Subcutaneous adipose tissue (tissue), 4 donors: ENCODE measurements around the gene PAX3. TPM values are rescaled to one million over a fixed set of nuclear protein-coding genes. Genes with fewer than 3 reads are reported as not detected.

Source experiments
- CTCF ChIP-seq: fragments of 450-650 bp; IDR thresholded peaks from one replicate; pipeline ENCODE4 v1.5.1; 2016; ENCODE audit warnings: low read depth, mild to moderate bottlenecking, control low read depth, antibody characterized with exemption, moderate library complexity
- total RNA-seq, 4 donors: library from RNA; depleted of rRNA; stranded (reverse); fragments of >200 nt; gene quantifications; one replicate each; pipeline ENCODE4 v1.1.0, GENCODE V29; 2016

PAX3 gene
- under 1 TPM in 1 of 4 donors, not detected in 3; 0.51 TPM for total RNA-seq

GRCh38 chr2:222298311-222299150 lies at the start of gene PAX3:
Gene PAX3, minus strand, starts transcription at chr2:222298998. Its CDS starts 383 bp downstream, at chr2:222298615.
- TF ChIP-seq CTCF: no peak

GRCh38 chr2:222341331-222341730 lies 42.5 kb upstream of the PAX3 start:
- TF ChIP-seq CTCF: no peak

- no peak for TF ChIP-seq CTCF
Observed at GRCh38 chr2:222338374-222338773, 39.6 kb upstream of the PAX3 start.

GRCh38 chr2:222336931-222337330 lies 38.1 kb upstream of the PAX3 start:
- no peak for TF ChIP-seq CTCF

GRCh38 chr2:222336442-222336841 lies 37.6 kb upstream of the PAX3 start:
- no peak for TF ChIP-seq CTCF

GRCh38 chr2:222334914-222335313 lies 36.1 kb upstream of the PAX3 start:
- no peak for TF ChIP-seq CTCF

- TF ChIP-seq CTCF: no peak
Observed at GRCh38 chr2:222333397-222333796, 34.6 kb upstream of the PAX3 start.
